Uterus (tissue), 4 donors: ENCODE results near the gene DALRD3. TPM values are rescaled to one million over a fixed set of nuclear protein-coding genes. Genes with fewer than 3 reads are reported as not detected.

Experiments
- DNase-seq, 2 donors: peaks; one replicate each; pipeline ENCODE4 v3.0.0-alpha.2; 2019 to 2020
- H3K27ac ChIP-seq, 2 donors: fragments of 200-600 bp; sonication (generic); 1 replicate in 1 of 2; 2 replicates in 1 of 2; pipeline ENCODE4 v1.5.1; 2016 to 2018
- H3K27me3 ChIP-seq, 2 donors: fragments of 200-600 bp; sonication (generic); one replicate each; pipeline ENCODE4 v1.5.1; 2018 to 2019; ENCODE audit warnings: control low read depth in 1 of 2
- H3K36me3 ChIP-seq, 2 donors: fragments of 200-600 bp; sonication (generic); one replicate each; pipeline ENCODE4 v1.5.1; 2019; ENCODE audit warnings: control low read depth in 1 of 2
- H3K4me1 ChIP-seq, 2 donors: fragments of 200-600 bp; sonication (generic); one replicate each; pipeline ENCODE4 v1.5.1; 2018 to 2019; ENCODE audit warnings: control low read depth in 1 of 2
- H3K4me3 ChIP-seq, 2 donors: fragments of 200-600 bp; sonication (generic); 1 replicate in 1 of 2; 2 replicates in 1 of 2; pipeline ENCODE4 v1.5.1; 2018 to 2019; ENCODE audit warnings: mild to moderate bottlenecking in 1 of 2
- H3K9me3 ChIP-seq, 2 donors: fragments of 200-600 bp; sonication (generic); one replicate each; pipeline ENCODE4 v1.5.1; 2019; ENCODE audit warnings: control low read depth in 1 of 2
- POLR2A ChIP-seq, 2 donors: fragments of 450-650 bp; IDR thresholded peaks; one replicate each; pipeline ENCODE4 v1.6.1; 2016; ENCODE audit warnings: antibody characterized with exemption in 2 of 2, mild to moderate bottlenecking in 1 of 2, moderate library complexity in 1 of 2
- intact Hi-C: fragments of 100-400 bp; cut with DNase I; formaldehyde crosslinking; loops from one replicate; pipeline ENCODE4 v1.15.1; 2023; ENCODE audit warnings: low total_unique reads
- total RNA-seq, 4 donors: library from RNA; depleted of rRNA in 3 of 4; stranded (reverse); fragments of >200 nt in 3 of 4; gene quantifications; one replicate each; pipeline versions ENCODE4 v1.1.0 to v1.2.4, GENCODE V29; 2014 to 2023
- TF ChIP-seq, protein P1 (sequence below), 4 experiments: fragments of 200-600 bp in 2 of 4; fragments of 450-650 bp in 2 of 4; sonication (generic) in 2 of 4; IDR thresholded peaks; one replicate each; pipeline ENCODE4 v1.5.1; 2016 to 2019; ENCODE audit warnings: antibody characterized with exemption in 4 of 4, mild to moderate bottlenecking in 2 of 4, moderate library complexity in 1 of 4
- donor health status: DM: yes; HTN: yes; CAD: no.

Gene DALRD3
- total RNA-seq, 4 donors from 2014 or later: 13.8 to 93.0 (median 27.7) TPM

DNA sequence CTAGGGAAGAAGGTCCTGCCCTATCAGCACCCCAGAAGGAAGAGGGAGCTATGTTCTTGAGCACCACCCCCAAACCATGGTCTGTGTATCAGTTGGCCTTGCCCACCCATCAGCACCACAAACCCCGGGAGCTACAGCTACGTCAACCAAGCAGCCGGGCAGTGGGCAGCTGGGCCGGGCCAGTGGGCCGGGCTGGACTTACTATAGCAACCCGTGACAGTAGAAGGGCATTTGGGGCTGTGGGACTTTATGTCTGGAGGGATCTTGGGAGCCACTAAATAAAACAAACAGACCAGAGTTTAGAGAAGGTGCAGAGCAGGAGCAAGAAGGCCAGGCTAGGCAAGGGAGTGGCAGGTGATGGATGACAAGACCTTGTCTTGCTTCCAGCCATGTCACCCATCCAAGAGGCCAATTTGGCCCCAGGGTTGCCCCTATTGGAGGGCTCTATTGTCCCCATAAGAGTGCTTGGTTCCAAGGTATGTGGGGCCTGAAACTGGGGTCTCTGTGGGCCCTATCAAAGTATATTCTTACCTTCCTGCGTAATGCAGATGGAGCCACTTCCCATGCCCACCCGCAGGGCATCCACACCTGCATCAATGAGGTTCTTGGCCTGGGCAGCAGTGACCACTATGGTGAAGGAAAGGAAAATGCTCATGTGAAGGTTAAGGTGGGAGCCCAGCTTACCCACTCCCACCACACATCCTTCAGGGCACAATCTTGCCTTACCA, 7.6 kb upstream of the DALRD3 start:
- intact Hi-C loops: no loop called here
- Histone ChIP-seq H3K27me3 (no peaks in the 10 kb centered on the region), H3K27ac (no peak overlapping the region), H3K36me3 (no peaks in the 10 kb centered on the region), H3K4me3 (no peak overlapping the region), H3K9me3 (no peaks in the 10 kb centered on the region), H3K4me1 (peaks cover 5% of the 10 kb centered on the region in 2 donors)
- no peak for DNase-seq
- TF ChIP-seq POLR2A (IDR thresholded peaks at IDR 0.05): no peak
- TF ChIP-seq, protein P1, sequence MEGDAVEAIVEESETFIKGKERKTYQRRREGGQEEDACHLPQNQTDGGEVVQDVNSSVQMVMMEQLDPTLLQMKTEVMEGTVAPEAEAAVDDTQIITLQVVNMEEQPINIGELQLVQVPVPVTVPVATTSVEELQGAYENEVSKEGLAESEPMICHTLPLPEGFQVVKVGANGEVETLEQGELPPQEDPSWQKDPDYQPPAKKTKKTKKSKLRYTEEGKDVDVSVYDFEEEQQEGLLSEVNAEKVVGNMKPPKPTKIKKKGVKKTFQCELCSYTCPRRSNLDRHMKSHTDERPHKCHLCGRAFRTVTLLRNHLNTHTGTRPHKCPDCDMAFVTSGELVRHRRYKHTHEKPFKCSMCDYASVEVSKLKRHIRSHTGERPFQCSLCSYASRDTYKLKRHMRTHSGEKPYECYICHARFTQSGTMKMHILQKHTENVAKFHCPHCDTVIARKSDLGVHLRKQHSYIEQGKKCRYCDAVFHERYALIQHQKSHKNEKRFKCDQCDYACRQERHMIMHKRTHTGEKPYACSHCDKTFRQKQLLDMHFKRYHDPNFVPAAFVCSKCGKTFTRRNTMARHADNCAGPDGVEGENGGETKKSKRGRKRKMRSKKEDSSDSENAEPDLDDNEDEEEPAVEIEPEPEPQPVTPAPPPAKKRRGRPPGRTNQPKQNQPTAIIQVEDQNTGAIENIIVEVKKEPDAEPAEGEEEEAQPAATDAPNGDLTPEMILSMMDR (IDR thresholded peaks at IDR 0.05): no peak

DNA sequence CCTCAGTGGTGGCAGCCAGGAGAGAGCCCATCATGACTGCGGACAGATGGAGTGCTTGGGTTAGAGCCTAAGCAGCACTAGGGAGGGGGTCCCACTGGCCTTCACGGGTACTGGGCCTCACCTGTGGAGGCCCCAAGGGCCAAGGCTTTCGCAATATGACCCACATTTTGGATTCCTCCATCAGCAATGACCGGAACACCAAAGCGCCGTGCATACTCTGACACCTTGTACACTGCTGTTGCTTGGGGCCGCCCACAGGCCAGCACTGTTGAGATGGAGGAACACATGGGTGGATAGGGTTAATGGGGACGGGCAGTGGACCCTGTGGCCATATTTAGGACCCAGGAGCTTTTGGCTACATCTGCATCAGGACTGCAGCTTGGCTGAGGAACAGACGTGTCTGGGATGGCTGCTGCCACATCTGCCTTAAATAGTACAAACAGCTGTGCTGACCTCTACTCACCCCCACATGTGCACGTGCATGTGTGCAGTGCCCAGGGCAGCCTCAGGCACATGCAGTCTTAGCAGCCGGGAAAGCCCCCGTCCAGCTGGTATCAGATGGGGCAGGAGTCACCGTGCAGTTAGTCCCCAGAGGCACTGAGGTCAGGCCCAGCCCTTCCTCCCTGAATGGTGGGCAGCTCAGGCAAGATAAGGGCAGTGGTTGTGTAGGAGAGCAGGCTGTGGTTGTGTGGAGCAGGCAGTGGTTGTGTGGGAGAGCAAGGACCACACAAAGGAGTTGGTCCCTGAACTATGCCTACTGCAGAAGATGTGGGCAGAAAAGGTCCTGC, 6.8 kb upstream of the DALRD3 start:
- DNase-seq: no peak
- no peak overlapping the region for H3K27ac ChIP-seq

DNA sequence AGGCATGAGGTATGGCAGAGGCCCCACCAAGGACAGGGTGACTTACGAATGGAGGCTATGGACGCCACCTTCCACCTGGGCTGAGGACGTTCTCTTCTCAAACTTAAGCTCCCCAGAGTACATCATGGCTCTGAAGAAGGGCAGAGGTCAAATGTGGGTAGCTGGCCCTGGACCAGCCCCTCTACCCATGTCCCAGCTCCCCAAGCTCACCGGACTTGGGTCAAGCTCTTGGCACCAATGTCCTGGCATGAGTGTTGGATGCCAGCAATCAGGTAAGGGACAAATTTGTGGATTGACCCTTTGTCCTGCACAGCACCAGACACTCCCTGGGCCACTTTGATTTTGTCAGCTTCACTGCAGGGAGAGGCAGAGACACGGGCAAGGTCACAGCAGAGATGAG, 6.1 kb upstream of the DALRD3 start:
- no peak for TF ChIP-seq POLR2A (IDR thresholded peaks at IDR 0.05)
- TF ChIP-seq, protein P1 (IDR thresholded peaks at IDR 0.05): no peak
- Histone ChIP-seq H3K36me3 (no peaks in the 10 kb centered on the region), H3K4me1 (peaks cover 5% of the 10 kb centered on the region in 2 donors), H3K27ac (no peak overlapping the region), H3K4me3 (no peak overlapping the region), H3K27me3 (no peaks in the 10 kb centered on the region), H3K9me3 (no peaks in the 10 kb centered on the region)
- no peak for DNase-seq
- intact Hi-C loops: no loop called here

More for the DNA sequence above, 6.8 kb upstream of the DALRD3 start:
- H3K36me3 ChIP-seq: no peaks in the 10 kb centered on the region
- intact Hi-C loops: no loop called here
- no peaks in the 10 kb centered on the region for H3K27me3 ChIP-seq
- TF ChIP-seq POLR2A (IDR thresholded peaks at IDR 0.05): no peak
- TF ChIP-seq, protein P1 (IDR thresholded peaks at IDR 0.05): no peak
- no peak overlapping the region for H3K4me3 ChIP-seq
- H3K4me1 ChIP-seq: peaks cover 5% of the 10 kb centered on the region in 2 donors
- no peaks in the 10 kb centered on the region for H3K9me3 ChIP-seq

DNA sequence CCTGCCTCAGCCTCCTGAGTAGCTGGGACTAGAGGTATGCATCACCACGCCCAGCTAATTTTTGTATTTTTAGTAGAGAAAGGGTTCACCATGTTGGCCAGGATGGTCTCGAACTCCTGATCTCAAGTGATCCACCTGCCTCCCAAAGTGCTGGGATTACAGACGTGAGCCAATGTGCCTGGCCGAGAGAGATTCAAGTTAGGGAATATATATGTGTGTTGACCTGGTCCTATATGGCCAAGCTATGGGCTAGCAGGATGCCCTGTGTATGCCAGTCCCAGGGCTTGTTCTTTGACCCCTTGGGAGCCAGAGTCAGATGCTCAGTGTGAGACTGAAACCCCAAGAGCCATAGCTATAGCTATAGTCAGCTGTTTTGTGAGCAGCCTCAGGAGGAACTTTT, 5.4 kb upstream of the DALRD3 start:
- Histone ChIP-seq H3K27ac (no peak overlapping the region), H3K4me3 (no peak overlapping the region), H3K27me3 (no peaks in the 10 kb centered on the region), H3K9me3 (no peaks in the 10 kb centered on the region), H3K4me1 (peaks cover 5 to 9% of the 10 kb centered on the region in 2 donors), H3K36me3 (no peaks in the 10 kb centered on the region)
- DNase-seq: no peak
- intact Hi-C loops: no loop called here
- TF ChIP-seq, protein P1 (IDR thresholded peaks at IDR 0.05): no peak
- no peak for TF ChIP-seq POLR2A (IDR thresholded peaks at IDR 0.05)

DNA sequence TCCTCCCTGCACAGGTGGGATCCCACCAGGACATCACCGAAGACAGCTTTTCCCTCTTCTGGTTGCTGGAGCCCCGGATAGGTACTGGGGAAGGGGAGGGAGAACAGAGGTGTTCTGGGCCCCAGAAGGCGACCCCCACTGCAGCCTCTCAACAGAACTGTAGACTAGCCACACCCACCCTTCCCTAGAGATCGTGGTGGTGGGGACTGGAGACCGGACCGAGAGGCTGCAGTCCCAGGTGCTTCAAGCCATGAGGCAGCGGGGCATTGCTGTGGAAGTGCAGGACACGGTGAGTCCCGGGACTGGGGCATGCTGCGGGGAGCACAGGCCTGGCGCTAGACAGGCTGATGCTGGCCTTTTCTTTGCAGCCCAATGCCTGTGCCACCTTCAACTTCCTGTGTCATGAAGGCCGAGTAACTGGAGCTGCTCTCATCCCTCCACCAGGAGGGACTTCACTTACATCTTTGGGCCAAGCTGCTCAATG, 4.3 kb upstream of the DALRD3 start:
- peak overlapping the region; percentile 89 to 93 for H3K4me3 ChIP-seq
- intact Hi-C loops: no loop called here
- no peaks in the 10 kb centered on the region for H3K27me3 ChIP-seq
- no peaks in the 10 kb centered on the region for H3K9me3 ChIP-seq
- H3K27ac ChIP-seq: peak overlapping the region; percentile 98 to 100
- no peak for DNase-seq
- TF ChIP-seq, protein P1 (IDR thresholded peaks at IDR 0.05): no peak
- TF ChIP-seq POLR2A (IDR thresholded peaks at IDR 0.05): no peak
- peaks cover 0 to 8% of the 10 kb centered on the region in 2 donors for H3K4me1 ChIP-seq
- no peaks in the 10 kb centered on the region for H3K36me3 ChIP-seq
